Lower leg skin (tissue), 4 donors: ENCODE data around the gene ADGRD1. TPM values are rescaled to one million over a fixed set of nuclear protein-coding genes. Genes with fewer than 3 reads are reported as not detected.

Experiments used
- DNase-seq, 2 donors: peaks; one replicate each; pipeline ENCODE4 v3.0.0-alpha.2; 2019; ENCODE audit warnings: low spot score in 2 of 2
- H3K4me3 ChIP-seq: fragments of 200-600 bp; sonication (generic); 2 replicates; pipeline ENCODE4 v1.5.1; 2017; ENCODE audit warnings: mild to moderate bottlenecking, low read depth; ENCODE audit not compliant: poor library complexity, severe bottlenecking
- POLR2A ChIP-seq, 2 donors: fragments of 450-650 bp; IDR thresholded peaks; one replicate each; pipeline ENCODE4 v1.6.1; 2016 to 2017; ENCODE audit warnings: antibody characterized with exemption in 2 of 2, mild to moderate bottlenecking in 1 of 2, moderate library complexity in 1 of 2
- WGBS, 2 donors: methylation state at CpG; one replicate each; pipeline ENCODE4 v1.1.5; 2018; 5-methylcytosine and 5-hydroxymethylcytosine counted together
- intact Hi-C: fragments of 100-400 bp; cut with DNase I; formaldehyde crosslinking; loops from one replicate; pipeline ENCODE4 v1.15.0; 2023; ENCODE audit warnings: low total_unique reads
- total RNA-seq, 4 donors: library from RNA; depleted of rRNA; stranded (reverse); fragments of >200 nt; gene quantifications; one replicate each; pipeline ENCODE4 v1.1.0, GENCODE V29; 2016
- TF ChIP-seq, protein P1 (sequence below), 3 donors: fragments of 450-650 bp; IDR thresholded peaks; one replicate each; pipeline ENCODE4 v1.5.1; 2016; ENCODE audit warnings: antibody characterized with exemption in 3 of 3, mild to moderate bottlenecking in 3 of 3, moderate library complexity in 2 of 3

The ADGRD1 gene
- total RNA-seq, 4 donors from 2014 or later = 8.3 to 11.6 (median 8.9) TPM

DNA sequence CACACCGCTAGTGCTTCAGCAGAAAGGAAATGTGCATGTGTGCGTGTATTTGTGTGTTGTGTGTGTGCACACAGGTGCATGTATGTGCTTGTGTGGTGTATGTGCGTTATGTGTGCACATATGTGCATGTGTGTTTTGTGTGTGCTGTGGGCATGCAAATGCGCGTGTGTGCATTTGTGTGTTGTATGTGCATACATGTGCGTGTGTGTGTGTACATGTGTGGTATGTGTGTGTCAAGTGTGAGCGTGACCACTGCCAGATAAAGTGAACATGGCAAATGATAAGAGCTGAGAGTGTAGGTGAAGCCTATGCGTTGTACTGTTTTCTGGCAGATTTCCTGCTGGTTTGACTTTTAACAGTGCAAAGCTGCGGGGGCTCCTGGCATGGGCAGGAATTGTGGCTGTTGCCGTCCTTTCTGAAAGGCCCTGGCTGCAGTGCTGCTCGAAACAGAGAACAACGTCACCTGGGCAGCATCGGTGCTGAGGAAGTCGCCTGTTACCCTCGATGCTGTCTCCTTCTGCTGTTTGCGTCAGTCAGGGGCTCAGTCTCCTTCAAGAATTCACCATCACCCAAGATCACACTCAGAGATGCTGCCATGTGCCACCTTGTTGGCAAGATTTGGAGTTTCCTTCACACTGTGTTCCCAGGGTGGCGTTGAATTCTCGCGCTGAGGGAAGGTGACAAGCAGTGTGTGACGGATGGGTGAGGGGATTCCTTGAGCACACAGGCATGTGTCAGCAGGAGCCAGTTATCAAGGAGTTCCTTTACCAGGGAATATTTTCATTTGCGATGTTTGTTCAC, 56.1 kb downstream of the ADGRD1 start:
- intact Hi-C loops = no loop called here
- no peak for TF ChIP-seq POLR2A (IDR thresholded peaks at IDR 0.05)
- TF ChIP-seq, protein P1, sequence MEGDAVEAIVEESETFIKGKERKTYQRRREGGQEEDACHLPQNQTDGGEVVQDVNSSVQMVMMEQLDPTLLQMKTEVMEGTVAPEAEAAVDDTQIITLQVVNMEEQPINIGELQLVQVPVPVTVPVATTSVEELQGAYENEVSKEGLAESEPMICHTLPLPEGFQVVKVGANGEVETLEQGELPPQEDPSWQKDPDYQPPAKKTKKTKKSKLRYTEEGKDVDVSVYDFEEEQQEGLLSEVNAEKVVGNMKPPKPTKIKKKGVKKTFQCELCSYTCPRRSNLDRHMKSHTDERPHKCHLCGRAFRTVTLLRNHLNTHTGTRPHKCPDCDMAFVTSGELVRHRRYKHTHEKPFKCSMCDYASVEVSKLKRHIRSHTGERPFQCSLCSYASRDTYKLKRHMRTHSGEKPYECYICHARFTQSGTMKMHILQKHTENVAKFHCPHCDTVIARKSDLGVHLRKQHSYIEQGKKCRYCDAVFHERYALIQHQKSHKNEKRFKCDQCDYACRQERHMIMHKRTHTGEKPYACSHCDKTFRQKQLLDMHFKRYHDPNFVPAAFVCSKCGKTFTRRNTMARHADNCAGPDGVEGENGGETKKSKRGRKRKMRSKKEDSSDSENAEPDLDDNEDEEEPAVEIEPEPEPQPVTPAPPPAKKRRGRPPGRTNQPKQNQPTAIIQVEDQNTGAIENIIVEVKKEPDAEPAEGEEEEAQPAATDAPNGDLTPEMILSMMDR (IDR thresholded peaks at IDR 0.05) = no peak
- WGBS, 2 donors = 85 to 88% methylated on average over 21 of the region's 21 CpGs
- no peak for DNase-seq
- H3K4me3 ChIP-seq = no peak overlapping the region

DNA sequence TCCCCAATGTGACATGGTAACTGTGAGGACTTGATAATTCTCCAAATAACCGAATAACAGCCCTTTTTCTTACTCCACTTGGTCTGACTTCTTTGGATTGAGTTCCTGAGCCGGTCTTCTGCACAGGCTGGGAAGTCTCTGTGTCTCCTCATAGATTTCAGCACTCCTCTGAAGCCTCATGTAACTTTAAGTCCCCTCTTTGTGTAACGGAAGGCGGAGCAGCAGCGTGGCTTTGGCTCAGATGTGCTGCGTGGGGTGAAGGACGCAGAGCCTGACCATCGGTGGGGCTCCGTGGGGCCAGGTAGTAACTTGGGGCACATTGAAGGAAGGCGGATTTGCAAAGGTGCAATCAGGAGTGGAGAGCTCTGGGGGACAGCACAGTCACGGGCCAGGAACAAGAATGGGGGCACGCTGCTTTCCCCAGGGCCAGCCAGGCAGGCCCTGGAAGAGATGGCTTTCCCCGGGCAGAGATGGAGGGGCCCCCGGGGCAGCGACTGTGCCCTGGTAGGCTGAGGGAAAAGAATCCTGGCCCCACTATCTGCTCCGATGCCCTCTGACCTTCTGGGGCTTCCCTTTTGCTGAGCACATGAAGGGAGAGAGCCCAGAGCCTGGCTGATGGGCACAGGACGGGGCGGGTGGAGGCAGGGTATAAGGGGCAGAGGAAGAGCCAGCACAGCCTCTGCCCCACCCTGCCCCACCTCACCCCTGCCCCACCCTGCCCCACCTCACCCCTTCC, 56.9 kb downstream of the ADGRD1 start:
- DNase-seq = no peak
- whole genome bisulfite sequencing, 2 donors = 81 to 85% methylated on average over 18 of the region's 18 CpGs
- intact Hi-C loops = no loop called here
- TF ChIP-seq, protein P1 (IDR thresholded peaks at IDR 0.05) = no peak
- no peak for TF ChIP-seq POLR2A (IDR thresholded peaks at IDR 0.05)
- H3K4me3 ChIP-seq = no peak overlapping the region

DNA sequence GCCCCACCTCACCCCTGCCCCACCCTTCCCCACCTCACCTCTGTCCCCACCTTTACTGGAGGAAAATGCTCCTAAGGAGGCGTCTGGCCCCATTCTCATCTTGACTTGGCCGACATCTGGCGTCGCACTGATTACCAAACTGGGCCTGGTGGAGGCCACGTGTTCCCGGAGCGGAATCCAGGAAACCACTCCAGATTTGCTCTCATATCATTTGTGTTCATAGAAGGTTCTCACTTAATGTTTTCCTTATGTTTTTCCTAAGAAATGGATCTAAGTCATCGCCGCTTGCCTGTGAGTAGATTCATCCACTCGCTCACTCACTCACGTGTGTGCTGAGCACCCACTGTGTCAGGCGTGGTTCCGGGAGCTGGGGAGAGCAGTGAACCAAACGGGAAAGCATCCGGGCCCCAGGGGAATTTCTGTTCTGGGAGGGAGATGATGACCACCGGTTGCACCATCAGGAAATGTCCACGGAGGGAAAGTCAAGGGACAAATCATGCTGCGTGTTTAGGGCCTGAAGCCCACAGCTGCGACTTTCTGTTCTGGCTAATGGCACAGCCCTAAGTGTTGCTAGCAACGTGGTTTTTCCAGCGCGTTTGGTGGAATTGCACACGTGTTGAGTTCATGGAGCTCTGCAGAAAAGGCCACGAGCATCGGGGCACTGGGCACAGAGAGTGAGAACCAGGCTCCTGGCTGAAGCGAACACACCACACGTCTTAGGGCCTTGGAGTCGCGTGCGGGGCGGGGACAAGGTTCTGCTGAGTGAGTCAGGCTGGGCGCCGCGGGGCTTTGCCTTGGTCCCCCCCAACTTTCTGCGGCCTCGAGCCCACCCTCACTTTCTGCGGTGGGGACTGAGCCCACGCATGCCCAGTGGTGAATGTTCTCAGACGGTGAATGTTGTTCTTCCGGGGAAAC, 57.7 kb downstream of the ADGRD1 start:
- WGBS, 2 donors = 67 to 69% methylated on average over 40 of the region's 40 CpGs
- DNase-seq = peak; percentile 43 to 92
- TF ChIP-seq POLR2A (IDR thresholded peaks at IDR 0.05) = no peak
- TF ChIP-seq, protein P1 (IDR thresholded peaks at IDR 0.05) = no peak
- intact Hi-C loops = no loop called here
- H3K4me3 ChIP-seq = no peak overlapping the region

DNA sequence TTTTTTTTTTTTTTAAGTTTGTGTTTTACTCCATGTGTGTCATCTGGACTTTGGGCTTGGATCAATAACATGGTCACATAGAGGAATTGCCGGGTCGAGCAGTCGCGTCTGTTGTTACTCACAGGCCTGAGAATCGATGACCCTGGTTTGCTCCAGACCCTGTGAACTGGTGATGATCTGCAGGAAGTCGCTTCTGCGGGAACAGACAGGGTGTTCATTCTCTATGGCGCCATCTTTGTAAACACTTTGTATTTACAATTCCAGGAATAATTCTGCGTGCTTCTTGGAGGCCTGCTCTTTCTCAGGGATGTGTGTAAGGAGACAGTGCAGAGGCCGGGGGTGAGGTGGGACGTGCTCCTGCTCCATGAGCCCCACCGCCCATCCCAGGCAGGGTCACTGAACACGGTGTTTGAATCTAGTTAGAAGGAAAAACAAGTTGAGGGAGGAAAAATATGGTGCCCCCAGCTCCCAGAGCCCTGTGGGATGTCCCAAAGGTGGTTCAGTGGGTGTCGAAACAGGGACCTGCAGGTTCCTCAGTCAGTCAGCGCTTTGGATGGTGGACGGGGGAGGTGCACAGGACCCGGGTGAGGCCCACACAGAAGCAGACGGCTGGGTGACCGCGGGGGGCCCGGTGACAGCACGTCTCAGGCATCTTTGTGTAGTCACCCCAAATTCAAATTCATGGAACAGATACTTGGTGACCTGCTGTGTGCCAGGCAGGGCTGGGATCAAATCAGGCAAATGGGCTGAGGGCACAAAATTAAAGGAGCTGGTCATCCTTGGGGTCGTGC, 58.8 kb downstream of the ADGRD1 start:
- TF ChIP-seq, protein P1 (IDR thresholded peaks at IDR 0.05) = peak in 1 of 3 donors; percentile 61
- TF ChIP-seq POLR2A (IDR thresholded peaks at IDR 0.05) = no peak
- DNase-seq = no peak
- 90 to 92% methylated on average over 23 of the region's 23 CpGs for WGBS, 2 donors
- intact Hi-C loops = no loop called here
- no peak overlapping the region for H3K4me3 ChIP-seq

DNA sequence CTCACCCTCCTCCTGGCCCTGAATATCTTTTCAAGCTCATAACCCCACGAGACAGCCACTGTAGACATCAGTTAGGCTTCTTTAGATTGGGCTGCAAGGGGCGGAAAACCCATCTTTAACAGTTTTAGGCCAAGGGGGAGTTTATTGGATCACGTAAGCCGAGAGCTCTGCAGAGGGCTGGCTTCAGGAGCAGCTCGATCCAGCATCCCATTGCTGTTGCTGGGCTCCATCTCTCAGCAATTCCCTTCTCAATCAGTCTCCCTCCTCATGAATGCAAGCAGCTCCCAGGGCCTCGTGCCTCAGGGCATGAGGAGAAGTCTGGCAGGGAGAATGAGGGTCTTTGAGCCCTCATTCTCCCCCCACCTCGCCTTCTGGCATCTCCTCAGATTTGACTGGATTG, 59.4 kb downstream of the ADGRD1 start:
- no peak for DNase-seq
- intact Hi-C loops = no loop called here
- no peak overlapping the region for H3K4me3 ChIP-seq
- TF ChIP-seq, protein P1 (IDR thresholded peaks at IDR 0.05) = no peak
- no peak for TF ChIP-seq POLR2A (IDR thresholded peaks at IDR 0.05)
- WGBS, 2 donors = 85 to 88% methylated on average over 7 of the region's 7 CpGs
